GM12878 (cell line): ENCODE results near the gene SLC7A5.

Experiments
- BRCA1 ChIP-seq: IDR thresholded peaks from 2 replicates; pipeline ENCODE4 v1.6.1; 2011; ENCODE audit warnings: low read depth, low read length, improper control_type of control experiment
- CTCF ChIP-seq, 3 experiments: IDR thresholded peaks in 2 of 3; conservative IDR thresholded peaks in 1 of 3; 2 replicates each; pipeline ENCODE4 v1.5.1; 2011; ENCODE audit warnings: low read depth in 3 of 3, low read length in 3 of 3, mild to moderate bottlenecking in 3 of 3, control low read depth in 2 of 3, moderate library complexity in 2 of 3, inconsistent platforms in 1 of 3, mixed read lengths in 1 of 3; ENCODE audit not compliant: control insufficient read depth in 2 of 3, insufficient read depth in 1 of 3; ENCODE audit errors: extremely low read depth in 1 of 3
- KAT2A ChIP-seq: conservative IDR thresholded peaks from 2 replicates; pipeline ENCODE4 v1.6.1; 2011; ENCODE audit warnings: low read depth, low read length; ENCODE audit not compliant: control insufficient read depth
- KDM1A ChIP-seq: fragments of 200-600 bp; sonication (generic); IDR thresholded peaks from 2 replicates; pipeline ENCODE4 v1.6.1; 2016; ENCODE audit warnings: borderline replicate concordance
- SUZ12 ChIP-seq: fragments of 200-600 bp; sonication (generic); IDR thresholded peaks from one replicate; pipeline ENCODE4 v1.6.1; 2018; ENCODE audit warnings: antibody characterized with exemption, mild to moderate bottlenecking; ENCODE audit not compliant: unreplicated experiment

- no peak for TF ChIP-seq CTCF (IDR thresholded peaks at IDR 0.05 in 2 of 3, conservative IDR thresholded peaks at IDR 0.05 in 1 of 3; ENCODE audit: control insufficient read depth in 2 of 3, extremely low read depth in 1 of 3, insufficient read depth in 1 of 3, low read depth in 3 of 3, low read length in 3 of 3)
- no peak for TF ChIP-seq KDM1A
- TF ChIP-seq KAT2A = no peak
- no peak for TF ChIP-seq SUZ12
- no peak for TF ChIP-seq BRCA1
Observed at GRCh38 chr16:87851601-87852000, 17.7 kb downstream of the SLC7A5 start.
